ENCODE measurements around the gene ANXA6. TPM values are rescaled to one million over a fixed set of nuclear protein-coding genes. Genes with fewer than 3 reads are reported as not detected.
A peak's percentile ranks its signal among the peaks of the same experiment; 100 is the strongest.

The ANXA6 gene
- polyA plus RNA-seq, 3 donors, result 60.6 to 124 (median 93.5) TPM

DNA sequence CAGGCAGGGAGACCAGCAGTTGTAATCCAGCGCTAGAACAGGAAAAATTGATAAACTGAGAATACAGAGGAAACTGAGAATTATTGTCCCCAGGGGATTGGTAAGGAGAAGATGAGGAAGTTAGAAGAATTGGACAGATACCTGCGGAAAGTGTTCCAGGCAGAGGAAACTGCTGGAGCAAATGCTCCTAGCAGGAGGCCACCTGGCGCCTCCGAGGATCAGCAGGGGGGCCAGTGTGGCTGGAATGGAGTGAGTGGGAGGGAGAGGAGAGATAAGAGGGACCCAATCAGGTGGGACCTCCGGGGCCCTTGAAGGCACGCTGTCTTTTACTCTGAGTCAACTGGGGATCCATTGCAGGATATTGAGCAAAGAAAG is 695 bp upstream of the ANXA6 start:
- DNase-seq, result peak in 1 of 3 donors; percentile 5
- Histone ChIP-seq H3K9me3 (replicated peaks in 1 of 2; ENCODE audit: control insufficient read depth in 1 of 2, insufficient read depth in 1 of 2, low read length in 2 of 2) (no peaks in the 10 kb centered on the region), H3K4me1 (ENCODE audit: control insufficient read depth in 1 of 2, insufficient read depth in 2 of 2, low read length in 2 of 2) (peaks cover 49 to 63% of the 10 kb centered on the region in 2 donors), H2AFZ (ENCODE audit: insufficient read depth, low read depth, low read length, poor library complexity, severe bottlenecking) (peak overlapping the region; percentile 93), H3K9ac (ENCODE audit: insufficient read depth, low read length, poor library complexity, severe bottlenecking) (peak overlapping the region; percentile 85), H3K27me3 (ENCODE audit: control insufficient read depth in 2 of 2, insufficient read depth in 2 of 2, low read length in 2 of 2) (no peaks in the 10 kb centered on the region), H3K36me3 (replicated peaks in 1 of 2; ENCODE audit: control insufficient read depth in 1 of 2, insufficient read depth in 2 of 2, low read length in 2 of 2) (no peaks in the 10 kb centered on the region), H3K79me2 (ENCODE audit: insufficient read depth, low read length) (peaks cover 56% of the 10 kb centered on the region), H3K4me3 (replicated peaks in 1 of 3; ENCODE audit: low read depth in 2 of 3, low read length in 3 of 3) (peak overlapping the region; percentile 70 to 96 (median 82)), H3K27ac (ENCODE audit: low read depth in 1 of 2, low read length in 2 of 2) (peak overlapping the region; percentile 13 to 86), H3K4me2 (replicated peaks; ENCODE audit: extremely low read depth, low read length, poor library complexity, severe bottlenecking) (peak overlapping the region; percentile 99), H4K20me1 (ENCODE audit: insufficient read depth, low read length) (peaks cover under 1% of the 10 kb centered on the region)
- peak overlapping the region; percentile 86 to 91 for H3K4me3 Mint-ChIP-seq
- H3K27ac Mint-ChIP-seq, result peak overlapping the region in 4 of 7 donors; percentile 46 to 96 (median 72)
- H3K27me3 Mint-ChIP-seq (ENCODE audit: low read depth in 3 of 3), result peaks cover 0 to 3% (median 2%) of the 10 kb centered on the region in 3 donors
- H3K4me1 Mint-ChIP-seq, result peaks cover 65% of the 10 kb centered on the region
- intact Hi-C loops (cut with micrococcal nuclease), result loop anchor here in 1 of 2 donors (1.0 to 5.0 kb wide), 3 partner anchors 8 to 101 kb away; no protein-coding TSS in a partner anchor
- H3K9me3 Mint-ChIP-seq, result no peaks in the 10 kb centered on the region
- TF ChIP-seq CTCF (IDR thresholded peaks at IDR 0.05), result no peak
- H3K36me3 Mint-ChIP-seq, result peaks cover 7 to 8% of the 10 kb centered on the region in 2 donors
- WGBS (ENCODE audit: insufficient coverage), result 9% methylated on average over 4 of the region's 6 CpGs

DNA sequence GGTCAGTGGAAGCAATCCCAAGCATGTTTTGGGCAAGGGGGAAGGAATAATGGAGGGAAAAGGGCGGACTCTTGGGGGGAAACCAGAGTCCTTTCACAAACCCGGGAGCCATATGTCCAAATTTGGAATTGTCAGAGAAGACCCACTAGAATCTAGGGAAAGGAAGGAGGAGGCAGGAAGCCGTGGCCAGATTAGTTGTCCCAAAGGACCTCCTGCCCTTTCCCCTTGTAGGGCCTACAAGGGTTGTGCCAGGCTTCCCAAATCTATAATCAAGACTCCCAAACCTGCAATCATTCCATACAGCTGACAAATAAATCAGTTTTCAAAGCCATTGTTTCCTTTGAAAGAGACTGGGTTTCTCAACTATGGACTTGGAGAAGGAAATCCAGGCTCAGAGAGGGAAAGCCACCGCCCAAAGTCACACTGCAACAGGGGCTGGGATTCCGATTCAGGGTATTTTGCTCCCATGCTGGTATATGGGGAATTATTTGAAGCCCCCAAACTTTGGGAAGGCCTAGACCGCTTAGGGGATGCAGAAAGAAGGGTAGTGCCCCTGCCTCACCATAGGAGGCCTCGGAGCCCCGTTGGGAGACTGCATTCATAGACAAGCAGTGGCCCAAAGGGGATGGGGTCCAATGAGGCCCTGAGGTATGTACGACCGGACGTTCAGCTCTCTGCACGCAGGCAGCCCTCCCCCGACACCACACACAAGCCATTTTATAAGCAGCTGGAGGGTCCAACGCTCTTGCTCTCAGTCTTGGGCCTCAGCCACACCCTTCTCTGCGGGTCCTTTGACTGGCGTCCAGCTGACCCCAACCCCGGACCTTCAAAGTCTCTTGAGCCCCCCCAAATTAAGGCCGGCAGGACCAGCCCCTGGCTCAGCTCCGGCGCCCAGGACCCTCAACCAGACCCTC is 815 bp downstream of the ANXA6 start:
- Histone ChIP-seq H3K36me3 (replicated peaks in 1 of 2; ENCODE audit: control insufficient read depth in 1 of 2, insufficient read depth in 2 of 2, low read length in 2 of 2) (no peaks in the 10 kb centered on the region), H3K4me3 (replicated peaks in 1 of 3; ENCODE audit: low read depth in 2 of 3, low read length in 3 of 3) (peak overlapping the region; percentile 70 to 96 (median 82)), H3K27ac (ENCODE audit: low read depth in 1 of 2, low read length in 2 of 2) (peak overlapping the region; percentile 67 to 86), H3K9me3 (replicated peaks in 1 of 2; ENCODE audit: control insufficient read depth in 1 of 2, insufficient read depth in 1 of 2, low read length in 2 of 2) (no peaks in the 10 kb centered on the region), H3K9ac (ENCODE audit: insufficient read depth, low read length, poor library complexity, severe bottlenecking) (peak overlapping the region; percentile 85), H3K79me2 (ENCODE audit: insufficient read depth, low read length) (peaks cover 70% of the 10 kb centered on the region), H3K27me3 (ENCODE audit: control insufficient read depth in 2 of 2, insufficient read depth in 2 of 2, low read length in 2 of 2) (no peaks in the 10 kb centered on the region), H2AFZ (ENCODE audit: insufficient read depth, low read depth, low read length, poor library complexity, severe bottlenecking) (peak overlapping the region; percentile 93), H3K4me1 (ENCODE audit: control insufficient read depth in 1 of 2, insufficient read depth in 2 of 2, low read length in 2 of 2) (peaks cover 63 to 78% of the 10 kb centered on the region in 2 donors), H3K4me2 (replicated peaks; ENCODE audit: extremely low read depth, low read length, poor library complexity, severe bottlenecking) (peak overlapping the region; percentile 99), H4K20me1 (ENCODE audit: insufficient read depth, low read length) (peaks cover 7% of the 10 kb centered on the region)
- peak overlapping the region; percentile 85 to 96 (median 91) for H3K27ac Mint-ChIP-seq
- peak in 1 of 3 donors; percentile 4 for DNase-seq
- 2% methylated on average over 15 of the region's 20 CpGs for WGBS (ENCODE audit: insufficient coverage)
- H3K36me3 Mint-ChIP-seq, result peaks cover 8 to 10% of the 10 kb centered on the region in 2 donors
- H3K27me3 Mint-ChIP-seq (ENCODE audit: low read depth in 3 of 3), result peaks cover 0 to 3% (median 2%) of the 10 kb centered on the region in 3 donors
- H3K4me1 Mint-ChIP-seq, result peaks cover 80% of the 10 kb centered on the region
- intact Hi-C loops (cut with micrococcal nuclease), result loop anchor here in 1 of 2 donors (5.0 kb wide), 2 partner anchors 51 to 99 kb away; no protein-coding TSS in a partner anchor
- no peaks in the 10 kb centered on the region for H3K9me3 Mint-ChIP-seq
- H3K4me3 Mint-ChIP-seq, result peak overlapping the region; percentile 86 to 91
- TF ChIP-seq CTCF (IDR thresholded peaks at IDR 0.05), result peak; percentile 8

Measured in CD14-positive monocyte (primary cell).